ENCODE results near the gene SPAG5.

DNA sequence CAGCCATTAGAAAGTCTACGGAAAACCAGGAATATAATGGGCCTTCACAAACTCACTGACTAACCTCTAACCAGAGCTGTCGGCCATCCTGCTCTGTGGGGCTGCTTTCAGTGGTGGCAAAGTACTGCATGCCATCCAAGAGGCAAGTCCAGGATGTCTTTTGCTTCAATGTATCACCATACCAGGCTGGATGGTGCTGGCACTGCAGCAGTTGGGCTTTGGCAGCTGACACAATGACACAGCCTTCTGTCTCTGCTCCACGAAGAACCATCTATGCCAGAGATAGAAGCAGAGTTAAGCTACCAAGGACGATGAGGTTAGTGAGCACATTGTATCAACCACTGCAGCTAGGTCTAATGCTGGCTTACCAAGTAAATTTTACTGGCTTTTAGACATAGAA, 24.9 kb upstream of the SPAG5 start:
- TF ChIP-seq ZFP36 (IDR thresholded peaks at IDR 0.05; ENCODE audit: low read depth, low read length, partially characterized antibody) (no peak), CTCF (IDR thresholded peaks at IDR 0.05 in 2 of 3, conservative IDR thresholded peaks at IDR 0.05 in 1 of 3; ENCODE audit: insufficient read depth in 2 of 3, low read depth in 1 of 3, low read length in 3 of 3) (no peak), KLF10 (CRISPR knock-in tag; IDR thresholded peaks at IDR 0.05) (no peak), CHCHD3 (CRISPR knock-in tag; IDR thresholded peaks at IDR 0.05) (no peak), SMARCA4 (IDR thresholded peaks at IDR 0.05) (no peak), CREB1 (IDR thresholded peaks at IDR 0.05) (no peak), CREB1 (CRISPR knock-in tag; IDR thresholded peaks at IDR 0.05) (no peak), BCLAF1 (IDR thresholded peaks at IDR 0.05; ENCODE audit: borderline replicate concordance in 1 of 2, control insufficient read depth in 1 of 2, low read depth in 2 of 2, low read length in 1 of 2) (no peak), ETS1 (conservative IDR thresholded peaks at IDR 0.05; ENCODE audit: control insufficient read depth, low read depth, low read length) (no peak), MBD2 (IDR thresholded peaks at IDR 0.05; ENCODE audit: borderline replicate concordance, low read depth) (no peak)
- TF ChIP-seq, protein P1, sequence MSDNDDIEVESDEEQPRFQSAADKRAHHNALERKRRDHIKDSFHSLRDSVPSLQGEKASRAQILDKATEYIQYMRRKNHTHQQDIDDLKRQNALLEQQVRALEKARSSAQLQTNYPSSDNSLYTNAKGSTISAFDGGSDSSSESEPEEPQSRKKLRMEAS (CRISPR knock-in tag; IDR thresholded peaks at IDR 0.05): no peak

Data from K562 (cell line).